H1 (cell line): ENCODE measurements around the gene HEXIM2. TPM values are rescaled to one million over a fixed set of nuclear protein-coding genes. Genes with fewer than 3 reads are reported as not detected.

Source experiments
- BRCA1 ChIP-seq: IDR thresholded peaks from 2 replicates; pipeline ENCODE4 v1.6.1; 2012; ENCODE audit warnings: low read depth, low read length, improper control_type of control experiment
- JUN ChIP-seq: IDR thresholded peaks from 2 replicates; pipeline ENCODE4 v1.6.1; 2011; ENCODE audit warnings: low read depth, mild to moderate bottlenecking, improper control_type of control experiment, low read length
- PHF8 ChIP-seq: fragments of 200-600 bp; sonication (generic); conservative IDR thresholded peaks from 2 replicates; pipeline ENCODE4 v1.7.1; 2012; ENCODE audit warnings: low read depth, mild to moderate bottlenecking, inconsistent platforms, low read length, moderate library complexity
- polyA plus RNA-seq, 7 experiments: library from polyadenylated mRNA; depleted of rRNA in 3 of 7; stranded (reverse) in 5 of 7; unstranded in 2 of 7; fragments of >200 nt in 5 of 7; fragments of 200-250 nt in 2 of 7; gene quantifications; 1 replicate in 5 of 7; 2 replicates in 1 of 7; 4 replicates in 1 of 7; pipeline versions ENCODE4 v1.2.1 to v1.2.3, GENCODE V29; 2011 to 2013; ENCODE audit warnings: missing spikeins in 2 of 7, mixed read lengths in 2 of 7
- total RNA-seq: library from RNA; stranded (reverse); fragmentation: NEBNext Ultra II Directional; extraction: Animal tissue kit (Norgen Biotek cat#: 25700); gene quantifications from 2 replicates; pipeline ENCODE4 v1.2.1, GENCODE V29; 2021

The HEXIM2 gene
- total and polyA plus RNA-seq, 2 of the 8 experiments (the other 6 are each of a cell fraction or from before 2014, with no cell fraction given) = 7.5 to 13.2 TPM

- TF ChIP-seq BRCA1 (peak; percentile 36; the same call in 1 of the 2 replicates), JUN (no peak), PHF8 (peak; percentile 99)
Measured at GRCh38 chr17:45161288-45162024, at the start of gene HEXIM2 (continued).
